ENCODE data around the gene CETP.

The CETP gene

GRCh38 chr16:56931271-56931891, 30.4 kb upstream of the CETP start:
- no peak for TF ChIP-seq CTCF (IDR thresholded peaks at IDR 0.05; ENCODE audit: low read depth, low read length)
- peak overlapping the region; percentile 34 for H3K4me3 ChIP-seq (ENCODE audit: low read depth, low read length)

DNA sequence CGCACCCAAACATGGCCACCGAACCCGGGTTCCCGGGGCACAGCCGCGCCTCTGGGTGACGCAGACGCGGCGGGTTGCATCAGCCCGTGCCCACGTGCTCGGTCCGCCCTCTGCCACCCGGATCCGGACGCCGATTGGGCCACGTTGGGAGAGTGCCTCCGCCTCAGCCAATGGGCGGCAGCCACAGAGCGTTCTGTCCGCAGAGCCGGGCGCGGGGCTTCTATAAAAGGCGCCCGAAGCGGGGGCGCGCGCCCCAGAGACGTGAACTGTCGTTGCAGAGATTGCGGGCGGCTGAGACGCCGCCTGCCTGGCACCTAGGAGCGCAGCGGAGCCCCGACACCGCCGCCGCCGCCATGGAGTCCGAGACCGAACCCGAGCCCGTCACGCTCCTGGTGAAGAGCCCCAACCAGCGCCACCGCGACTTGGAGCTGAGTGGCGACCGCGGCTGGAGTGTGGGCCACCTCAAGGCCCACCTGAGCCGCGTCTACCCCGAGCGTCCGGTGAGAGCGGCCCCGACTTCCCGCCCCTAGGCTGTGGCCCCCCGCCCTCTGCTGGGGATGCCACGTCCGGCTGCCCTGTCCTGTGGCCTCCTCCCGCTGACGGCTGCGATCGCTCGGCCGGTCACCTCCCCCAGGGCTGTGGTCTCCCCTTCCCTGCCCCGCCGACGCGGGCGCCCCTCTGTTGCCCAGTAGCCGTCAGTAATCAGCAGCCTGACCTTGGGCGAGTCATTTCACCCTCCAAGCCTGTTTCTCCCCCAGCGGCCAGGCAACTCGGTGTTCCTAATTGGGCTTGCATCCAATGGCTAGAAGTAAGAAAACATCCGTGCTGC, 29.6 kb upstream of the CETP start, which contains the start of gene HERPUD1:
HERPUD1 (plus strand) TSS at position 251 of the 829 bp plus-strand sequence; CDS start at position 354, 103 bp downstream.
- peak within 1 kb of the TSS; percentile 99 for H3K4me3 ChIP-seq (ENCODE audit: low read depth, low read length)
- 0 out of 2 replicates have a peak, but pooled peaks have one; percentile 5 for TF ChIP-seq CTCF (IDR thresholded peaks at IDR 0.05; ENCODE audit: low read depth, low read length)

DNA sequence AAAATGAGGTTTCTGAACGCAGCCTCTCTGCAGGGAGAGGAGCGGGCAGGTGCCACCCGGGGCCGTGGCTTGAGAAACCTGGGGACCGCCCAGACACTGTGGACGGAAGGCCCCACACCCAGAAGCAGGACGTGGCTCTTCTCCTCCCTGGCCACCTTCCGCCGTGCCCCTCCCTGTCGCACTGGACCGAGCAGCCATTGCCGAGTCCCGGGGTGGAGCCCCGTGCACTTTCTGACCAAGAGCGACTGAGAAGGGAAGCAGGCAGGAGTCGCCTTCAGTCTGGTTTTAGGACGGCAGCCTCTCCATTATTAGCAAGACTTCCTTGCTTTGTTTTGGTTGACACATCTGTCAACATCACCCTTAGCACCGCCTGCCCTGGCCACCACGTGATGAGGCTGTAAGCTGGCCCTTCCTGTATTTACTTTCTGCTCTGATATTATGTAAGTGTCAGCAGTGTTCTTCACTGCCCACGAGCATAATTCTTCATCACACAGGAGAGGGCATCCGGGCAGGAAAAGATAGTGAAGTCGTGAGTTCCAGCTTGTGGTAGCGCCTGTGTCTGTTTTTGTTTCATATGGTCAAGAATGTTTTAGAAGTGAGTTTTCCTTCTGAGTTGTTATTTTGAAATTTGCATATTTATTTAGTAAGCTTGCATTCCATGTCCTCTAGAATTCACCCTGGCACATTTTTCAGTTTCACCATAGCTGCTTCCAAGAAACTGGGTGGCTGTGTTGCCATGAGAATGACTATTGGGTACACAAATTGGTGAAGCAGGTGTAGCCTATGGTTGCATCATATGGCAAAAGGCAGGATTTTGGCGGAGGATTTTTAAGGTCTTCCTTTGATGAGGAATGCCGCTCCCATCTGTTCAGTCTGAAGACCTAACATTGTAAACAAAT, 28.8 kb upstream of the CETP start:
- peak overlapping the region; percentile 99 for H3K4me3 ChIP-seq (ENCODE audit: low read depth, low read length)
- no peak for TF ChIP-seq CTCF (IDR thresholded peaks at IDR 0.05; ENCODE audit: low read depth, low read length)

GRCh38 chr16:56933828-56934598, 27.7 kb upstream of the CETP start:
- TF ChIP-seq CTCF (IDR thresholded peaks at IDR 0.05; ENCODE audit: low read depth, low read length), result no peak
- peak overlapping the region; percentile 99 for H3K4me3 ChIP-seq (ENCODE audit: low read depth, low read length)

DNA sequence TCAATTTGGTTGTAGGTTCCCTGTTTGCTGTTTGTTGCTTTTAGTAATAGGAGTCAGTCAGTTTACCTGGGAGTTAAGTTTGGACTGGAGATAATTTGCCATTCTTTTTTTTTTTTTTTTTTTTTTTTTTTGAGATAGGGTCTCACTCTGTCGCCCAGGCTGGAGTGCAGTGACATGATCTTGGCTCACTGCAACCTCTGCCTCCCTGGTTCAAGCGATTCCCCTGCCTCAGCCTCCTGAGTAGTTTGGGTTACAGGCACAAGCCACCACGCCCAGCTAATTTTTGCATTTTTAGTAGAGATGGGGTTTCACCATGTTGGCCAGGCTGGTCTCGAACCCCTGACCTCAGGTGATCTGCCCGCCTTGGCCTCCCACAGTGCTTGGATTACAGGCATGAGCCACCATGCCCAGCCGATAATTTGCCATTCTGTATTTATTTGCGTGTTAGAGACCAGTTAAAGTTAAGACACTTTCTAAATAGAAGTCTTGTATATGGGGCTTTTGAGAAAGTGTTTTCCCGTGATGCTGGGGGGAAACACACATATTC, 27.1 kb upstream of the CETP start:
- peak overlapping the region; percentile 99 for H3K4me3 ChIP-seq (ENCODE audit: low read depth, low read length)

DNA sequence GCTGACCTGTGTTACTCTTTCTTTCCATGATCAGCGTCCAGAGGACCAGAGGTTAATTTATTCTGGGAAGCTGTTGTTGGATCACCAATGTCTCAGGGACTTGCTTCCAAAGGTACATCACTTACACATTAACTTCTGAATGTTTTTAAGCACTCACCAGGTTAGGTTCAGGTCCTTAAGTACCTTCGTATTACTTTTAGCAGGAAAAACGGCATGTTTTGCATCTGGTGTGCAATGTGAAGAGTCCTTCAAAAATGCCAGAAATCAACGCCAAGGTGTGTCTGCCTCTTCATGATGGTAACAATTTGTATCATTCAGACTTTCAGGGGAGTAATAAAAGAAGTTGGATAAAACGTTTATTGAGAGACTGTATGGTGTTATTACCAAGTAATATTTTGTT, 26.5 kb upstream of the CETP start:
- TF ChIP-seq CTCF (IDR thresholded peaks at IDR 0.05; ENCODE audit: low read depth, low read length), result no peak
- H3K4me3 ChIP-seq (ENCODE audit: low read depth, low read length), result peak overlapping the region; percentile 7; the same call in 1 of the 2 replicates
